K562 (cell line): Measurements from ENCODE around the gene ZNF358. TPM values are rescaled to one million over a fixed set of nuclear protein-coding genes. Genes with fewer than 3 reads are reported as not detected.

Experiments used
- BRD4 ChIP-seq: fragments of 200-600 bp; sonication (generic); IDR thresholded peaks from 2 replicates; pipeline ENCODE4 v1.6.1; 2017; ENCODE audit warnings: inconsistent platforms
- CBX2 ChIP-seq: fragments of 200-600 bp; sonication (generic); IDR thresholded peaks from one replicate; pipeline ENCODE4 v1.6.1; 2012; ENCODE audit warnings: mild to moderate bottlenecking, low read length, inconsistent platforms; ENCODE audit not compliant: insufficient read depth, poor library complexity, severe bottlenecking
- EP400 ChIP-seq: fragments of 450-650 bp; IDR thresholded peaks from 2 replicates; pipeline ENCODE4 v1.6.1; 2017; ENCODE audit warnings: antibody characterized with exemption, mild to moderate bottlenecking, moderate library complexity
- NONO ChIP-seq, 2 experiments: fragments of 200-400 bp in 1 of 2; fragments of 450-650 bp in 1 of 2; formaldehyde crosslinking in 1 of 2; IDR thresholded peaks; 2 replicates each; pipeline ENCODE4 v1.6.1; 2017; ENCODE audit warnings: low read depth in 2 of 2, mild to moderate bottlenecking in 2 of 2, moderate library complexity in 2 of 2, low read length in 1 of 2
- POLR3A ChIP-seq: IDR thresholded peaks from 2 replicates; pipeline ENCODE4 v1.6.1; 2011; ENCODE audit warnings: borderline replicate concordance, mild to moderate bottlenecking, moderate library complexity; ENCODE audit not compliant: insufficient read length, insufficient read depth; ENCODE audit errors: extremely low read depth
- PRDM10 ChIP-seq: fragments of 450-650 bp; IDR thresholded peaks from 2 replicates; pipeline ENCODE4 v1.6.1; 2018; ENCODE audit not compliant: partially characterized antibody
- RBM22 ChIP-seq: fragments of 200-400 bp; formaldehyde crosslinking; IDR thresholded peaks from 2 replicates; pipeline ENCODE4 v1.6.1; 2018; ENCODE audit warnings: low read length, low read depth; ENCODE audit not compliant: poor library complexity, severe bottlenecking
- SP2 ChIP-seq: IDR thresholded peaks from 2 replicates; pipeline ENCODE4 v1.6.1; 2011; ENCODE audit warnings: mild to moderate bottlenecking, low read depth, low read length, moderate library complexity; ENCODE audit not compliant: poor library complexity, severe bottlenecking; ENCODE audit errors: extremely low read depth
- SRSF1 ChIP-seq: fragments of 200-400 bp; formaldehyde crosslinking; IDR thresholded peaks from 2 replicates; pipeline ENCODE4 v1.6.1; 2017; ENCODE audit warnings: mild to moderate bottlenecking, low read depth, low read length, moderate library complexity
- TFAP4 ChIP-seq: sonication (generic); formaldehyde crosslinking; IDR thresholded peaks from 2 replicates; pipeline ENCODE4 v1.8.0; 2022; ENCODE audit warnings: missing genetic modification reagents, mild to moderate bottlenecking, moderate library complexity, borderline replicate concordance
- TSC22D4 ChIP-seq: fragments of 450-650 bp; IDR thresholded peaks from 2 replicates; pipeline ENCODE4 v1.6.1; 2016; ENCODE audit warnings: missing genetic modification characterization, missing biosample characterization, control low read depth
- ZBTB8A ChIP-seq: fragments of 450-650 bp; IDR thresholded peaks from 2 replicates; pipeline ENCODE4 v1.6.1; 2018; ENCODE audit warnings: mild to moderate bottlenecking, moderate library complexity; ENCODE audit not compliant: partially characterized antibody
- ZFPM2 ChIP-seq: fragments of 250-450 bp; sonication (Bioruptor Pico); IDR thresholded peaks from 2 replicates; pipeline ENCODE4 v1.5.1; 2022; ENCODE audit warnings: mild to moderate bottlenecking
- ZNF133 ChIP-seq: fragments of 250-450 bp; sonication (Bioruptor Pico); IDR thresholded peaks from 2 replicates; pipeline ENCODE4 v1.4.0; 2020; ENCODE audit warnings: mild to moderate bottlenecking
- ZNF174 ChIP-seq: fragments of 250-450 bp; sonication (Bioruptor Pico); IDR thresholded peaks from 2 replicates; pipeline ENCODE4 v1.4.0; 2020; ENCODE audit warnings: mild to moderate bottlenecking
- ZNF175 ChIP-seq: fragments of 200-800 bp; sonication (Bioruptor generic); IDR thresholded peaks from 2 replicates; pipeline ENCODE4 v1.6.1; 2016; ENCODE audit warnings: low read depth, mild to moderate bottlenecking, missing genetic modification characterization, missing compliant biosample characterization
- polyA plus RNA-seq, 8 experiments: library from polyadenylated mRNA; depleted of rRNA in 4 of 8; stranded (reverse) in 5 of 8; unstranded in 3 of 8; fragments of >200 nt; fragmentation: Nextera tagmentation in 2 of 8; fragmentation: Illumina TruSeq in 1 of 8; extraction: Ambion mirVana in 2 of 8; extraction: Trizol in 1 of 8; gene quantifications; 2 replicates each; pipeline versions ENCODE4 v1.2.1 to v1.2.3, GENCODE V29; 2011 to 2014; ENCODE audit warnings: inconsistent platforms in 1 of 8, missing spikeins in 1 of 8
- total RNA-seq, 7 experiments: library from RNA; depleted of rRNA in 6 of 7; stranded (reverse); fragments of >200 nt in 6 of 7; fragmentation: Illumina TruSeq in 2 of 7; extraction: Trizol in 2 of 7; gene quantifications; 2 replicates each; pipeline versions ENCODE4 v1.2.1 to v1.2.3, GENCODE V29; 2011 to 2021; ENCODE audit warnings: low replicate concordance in 1 of 7
- TF ChIP-seq, protein P1 (sequence below): sonication (generic); formaldehyde crosslinking; IDR thresholded peaks from 2 replicates; pipeline ENCODE4 v1.8.0; 2023; ENCODE audit warnings: missing genetic modification reagents, mild to moderate bottlenecking, borderline replicate concordance

The ZNF358 gene
- total and polyA plus RNA-seq, 9 of the 15 experiments (the other 6 are each of a cell fraction or from before 2014, with no cell fraction given): 0.04 to 17.2 (median 4.9) TPM

DNA sequence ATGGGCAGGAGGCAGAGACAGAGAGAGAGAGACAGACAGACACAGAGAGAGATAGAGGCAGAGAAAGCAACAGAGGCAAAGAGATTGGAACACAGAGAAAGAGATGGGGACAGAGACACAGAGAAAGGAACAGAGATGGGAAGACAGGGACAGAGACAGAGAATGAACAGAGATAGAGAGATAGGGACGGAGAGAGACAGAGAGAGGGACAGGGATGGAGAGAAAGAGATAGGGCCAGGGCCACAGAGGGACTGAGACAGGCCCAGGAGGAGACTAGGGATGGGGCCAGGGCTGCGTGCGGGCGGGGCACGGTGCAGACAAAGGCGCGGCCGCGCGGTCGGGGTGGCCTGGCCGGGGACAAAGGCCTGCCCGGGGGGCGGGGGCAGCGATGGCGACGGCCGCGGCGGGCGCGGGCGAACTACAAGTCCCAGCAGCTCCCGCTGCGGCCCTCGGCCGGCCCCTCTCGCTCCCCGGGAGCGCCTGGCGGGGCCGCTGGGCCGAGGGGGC is at the start of gene ZNF358 (continued):
- TF ChIP-seq, protein P1, sequence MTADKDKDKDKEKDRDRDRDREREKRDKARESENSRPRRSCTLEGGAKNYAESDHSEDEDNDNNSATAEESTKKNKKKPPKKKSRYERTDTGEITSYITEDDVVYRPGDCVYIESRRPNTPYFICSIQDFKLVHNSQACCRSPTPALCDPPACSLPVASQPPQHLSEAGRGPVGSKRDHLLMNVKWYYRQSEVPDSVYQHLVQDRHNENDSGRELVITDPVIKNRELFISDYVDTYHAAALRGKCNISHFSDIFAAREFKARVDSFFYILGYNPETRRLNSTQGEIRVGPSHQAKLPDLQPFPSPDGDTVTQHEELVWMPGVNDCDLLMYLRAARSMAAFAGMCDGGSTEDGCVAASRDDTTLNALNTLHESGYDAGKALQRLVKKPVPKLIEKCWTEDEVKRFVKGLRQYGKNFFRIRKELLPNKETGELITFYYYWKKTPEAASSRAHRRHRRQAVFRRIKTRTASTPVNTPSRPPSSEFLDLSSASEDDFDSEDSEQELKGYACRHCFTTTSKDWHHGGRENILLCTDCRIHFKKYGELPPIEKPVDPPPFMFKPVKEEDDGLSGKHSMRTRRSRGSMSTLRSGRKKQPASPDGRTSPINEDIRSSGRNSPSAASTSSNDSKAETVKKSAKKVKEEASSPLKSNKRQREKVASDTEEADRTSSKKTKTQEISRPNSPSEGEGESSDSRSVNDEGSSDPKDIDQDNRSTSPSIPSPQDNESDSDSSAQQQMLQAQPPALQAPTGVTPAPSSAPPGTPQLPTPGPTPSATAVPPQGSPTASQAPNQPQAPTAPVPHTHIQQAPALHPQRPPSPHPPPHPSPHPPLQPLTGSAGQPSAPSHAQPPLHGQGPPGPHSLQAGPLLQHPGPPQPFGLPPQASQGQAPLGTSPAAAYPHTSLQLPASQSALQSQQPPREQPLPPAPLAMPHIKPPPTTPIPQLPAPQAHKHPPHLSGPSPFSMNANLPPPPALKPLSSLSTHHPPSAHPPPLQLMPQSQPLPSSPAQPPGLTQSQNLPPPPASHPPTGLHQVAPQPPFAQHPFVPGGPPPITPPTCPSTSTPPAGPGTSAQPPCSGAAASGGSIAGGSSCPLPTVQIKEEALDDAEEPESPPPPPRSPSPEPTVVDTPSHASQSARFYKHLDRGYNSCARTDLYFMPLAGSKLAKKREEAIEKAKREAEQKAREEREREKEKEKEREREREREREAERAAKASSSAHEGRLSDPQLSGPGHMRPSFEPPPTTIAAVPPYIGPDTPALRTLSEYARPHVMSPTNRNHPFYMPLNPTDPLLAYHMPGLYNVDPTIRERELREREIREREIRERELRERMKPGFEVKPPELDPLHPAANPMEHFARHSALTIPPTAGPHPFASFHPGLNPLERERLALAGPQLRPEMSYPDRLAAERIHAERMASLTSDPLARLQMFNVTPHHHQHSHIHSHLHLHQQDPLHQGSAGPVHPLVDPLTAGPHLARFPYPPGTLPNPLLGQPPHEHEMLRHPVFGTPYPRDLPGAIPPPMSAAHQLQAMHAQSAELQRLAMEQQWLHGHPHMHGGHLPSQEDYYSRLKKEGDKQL: no peak
- peak; percentile 45; the same call in 1 of the 2 replicates for TF ChIP-seq EP400
- TF ChIP-seq NONO (IDR thresholded peaks at IDR 0.05; ENCODE audit: low read depth in 2 of 2, low read length in 1 of 2): 0 out of 4 replicates have a peak, but pooled peaks of 1 of the 2 experiments have one; percentile 23
- no peak for TF ChIP-seq RBM22
- TF ChIP-seq TFAP4 (CRISPR knock-in tag): no peak
- no peak for TF ChIP-seq SRSF1
- no peak for TF ChIP-seq ZNF133 (CRISPR knock-in tag)
- TF ChIP-seq PRDM10: no peak
- no peak for TF ChIP-seq ZBTB8A
- TF ChIP-seq SP2: no peak
- no peak for TF ChIP-seq TSC22D4 (tag)
- no peak for TF ChIP-seq POLR3A
- no peak for TF ChIP-seq ZNF175 (CRISPR knock-in tag)
- no peak for TF ChIP-seq CBX2
- no peak for TF ChIP-seq ZFPM2 (CRISPR knock-in tag)
- no peak for TF ChIP-seq BRD4
- no peak for TF ChIP-seq ZNF174 (CRISPR knock-in tag)
